HEK293T (cell line): ENCODE measurements around the gene SHISA2.

Experiments
- BHLHE40 ChIP-seq: fragments of 450-650 bp; IDR thresholded peaks from 2 replicates; pipeline ENCODE4 v1.6.1; 2016; ENCODE audit warnings: mild to moderate bottlenecking, moderate library complexity, borderline replicate concordance
- CTBP1 ChIP-seq: fragments of 450-650 bp; IDR thresholded peaks from 2 replicates; pipeline ENCODE4 v1.6.1; 2016; ENCODE audit warnings: borderline replicate concordance
- ELF4 ChIP-seq: fragments of 450-650 bp; IDR thresholded peaks from 2 replicates; pipeline ENCODE4 v1.6.1; 2017; ENCODE audit warnings: antibody characterized with exemption
- FOXK2 ChIP-seq: fragments of 450-650 bp; IDR thresholded peaks from 2 replicates; pipeline ENCODE4 v1.6.1; 2016; ENCODE audit warnings: mild to moderate bottlenecking
- FOXM1 ChIP-seq: fragments of 450-650 bp; IDR thresholded peaks from 2 replicates; pipeline ENCODE4 v1.6.1; 2017; ENCODE audit warnings: mild to moderate bottlenecking, borderline replicate concordance
- HDGF ChIP-seq: fragments of 450-650 bp; IDR thresholded peaks from 2 replicates; pipeline ENCODE4 v1.6.1; 2017; ENCODE audit warnings: antibody characterized with exemption, borderline replicate concordance
- SP1 ChIP-seq: fragments of 450-650 bp; IDR thresholded peaks from 2 replicates; pipeline ENCODE4 v1.6.1; 2017
- SUZ12 ChIP-seq: fragments of 450-650 bp; IDR thresholded peaks from 2 replicates; pipeline ENCODE4 v1.6.1; 2016; ENCODE audit warnings: mild to moderate bottlenecking
- ZNF384 ChIP-seq: fragments of 450-650 bp; IDR thresholded peaks from 2 replicates; pipeline ENCODE4 v1.6.1; 2016

DNA sequence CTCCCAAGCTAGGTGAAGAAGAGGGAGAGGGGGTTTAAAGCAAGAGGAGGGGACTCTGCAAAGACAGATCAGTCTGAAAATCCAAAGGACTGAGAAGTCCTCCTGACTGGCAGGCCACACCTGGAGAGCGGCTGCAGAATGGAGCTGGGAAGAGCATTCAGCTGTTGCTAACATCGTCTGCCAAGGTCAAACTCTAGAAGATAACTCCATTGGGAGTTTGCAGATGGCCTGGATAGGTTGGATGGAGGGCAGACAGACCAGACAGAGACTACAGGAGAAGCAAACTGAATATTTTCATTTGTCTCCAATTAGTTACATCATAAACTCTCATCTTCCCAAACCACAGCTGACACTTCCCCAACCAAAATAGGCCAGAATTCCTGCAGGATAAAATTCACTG is 19.9 kb upstream of the SHISA2 start:
- TF ChIP-seq FOXK2: no peak
- TF ChIP-seq SP1: no peak
- TF ChIP-seq SUZ12: no peak
- TF ChIP-seq ELF4: no peak
- no peak for TF ChIP-seq ZNF384
- TF ChIP-seq HDGF: no peak
- no peak for TF ChIP-seq FOXM1
- no peak for TF ChIP-seq BHLHE40
- no peak for TF ChIP-seq CTBP1
